ENCODE results near the gene PAFAH1B1. TPM values are rescaled to one million over a fixed set of nuclear protein-coding genes. Genes with fewer than 3 reads are reported as not detected.

The PAFAH1B1 gene
- polyA plus RNA-seq, 1 donor (not counting 4 experiments of a cell fraction or from before 2014, with no cell fraction given): 119 TPM

- Histone ChIP-seq H3K27me3 (ENCODE audit: control insufficient read depth, extremely low read depth, insufficient read depth, low read length) (no peaks in the 10 kb centered on the region), H3K36me3 (ENCODE audit: control insufficient read depth in 2 of 2, extremely low read depth in 1 of 2, insufficient read depth in 2 of 2, low read length in 2 of 2) (peaks cover 24 to 27% of the 10 kb centered on the region in 2 experiments), H3K9ac (ENCODE audit: control insufficient read depth, extremely low read depth, insufficient read depth, low read length) (no peak overlapping the region), H3K4me3 (ENCODE audit: control insufficient read depth in 2 of 3, extremely low read depth in 1 of 3, insufficient read depth in 2 of 3, low read depth in 1 of 3, low read length in 3 of 3) (no peak overlapping the region), H4K20me1 (ENCODE audit: control insufficient read depth, extremely low read depth, insufficient read depth, low read length) (no peaks in the 10 kb centered on the region), H3K9me3 (ENCODE audit: control insufficient read depth, low read depth, low read length) (no peaks in the 10 kb centered on the region), H3K4me2 (ENCODE audit: control insufficient read depth, extremely low read depth, insufficient read depth, low read depth, low read length) (no peak overlapping the region), H3K4me1 (ENCODE audit: control insufficient read depth, extremely low read depth, insufficient read depth, low read length) (no peaks in the 10 kb centered on the region), H3K27ac (ENCODE audit: control insufficient read depth, insufficient read depth, low read length) (no peak overlapping the region), H2AFZ (ENCODE audit: control insufficient read depth, low read length) (no peak overlapping the region), H3K79me2 (ENCODE audit: control insufficient read depth, insufficient read depth, low read length) (peaks cover 2% of the 10 kb centered on the region), H3K9me1 (ENCODE audit: control insufficient read depth, extremely low read depth, insufficient read depth, low read length) (no peaks in the 10 kb centered on the region)
- DNase-seq (ENCODE audit: low read depth, low spot score): no peak
- FAIRE-seq: no peak
- no peak for TF ChIP-seq CTCF (optimal IDR thresholded peaks at IDR 0.05 in 1 of 3, IDR thresholded peaks at IDR 0.05 in 1 of 3, conservative IDR thresholded peaks at IDR 0.05 in 1 of 3; ENCODE audit: extremely low read depth in 1 of 3, insufficient read depth in 2 of 3, low read length in 3 of 3)
- TF ChIP-seq EZH2 (IDR thresholded peaks at IDR 0.05; ENCODE audit: low read length): no peak
- dilution Hi-C loops (cut with MboI; ENCODE audit: extremely low pct_ligation_motif_present, low sequenced_read_pairs): no loop called here
These were observed 101.9 kb downstream of the PAFAH1B1 start for GRCh38 chr17:2695243-2695960.

GRCh38 chr17:2695961-2696760 lies 102.7 kb downstream of the PAFAH1B1 start:
- FAIRE-seq (no peak), DNase-seq (ENCODE audit: low read depth, low spot score) (no peak)
- no peak overlapping the region for H3K27ac ChIP-seq (ENCODE audit: control insufficient read depth, insufficient read depth, low read length)
- H3K27me3 ChIP-seq (ENCODE audit: control insufficient read depth, extremely low read depth, insufficient read depth, low read length): no peaks in the 10 kb centered on the region
- dilution Hi-C loops (cut with MboI; ENCODE audit: extremely low pct_ligation_motif_present, low sequenced_read_pairs): no loop called here
- H3K9me3 ChIP-seq (ENCODE audit: control insufficient read depth, low read depth, low read length): no peaks in the 10 kb centered on the region
- no peak overlapping the region for H2AFZ ChIP-seq (ENCODE audit: control insufficient read depth, low read length)
- no peak for TF ChIP-seq EZH2 (IDR thresholded peaks at IDR 0.05; ENCODE audit: low read length)
- no peak for TF ChIP-seq CTCF (optimal IDR thresholded peaks at IDR 0.05 in 1 of 3, IDR thresholded peaks at IDR 0.05 in 1 of 3, conservative IDR thresholded peaks at IDR 0.05 in 1 of 3; ENCODE audit: extremely low read depth in 1 of 3, insufficient read depth in 2 of 3, low read length in 3 of 3)
- H4K20me1 ChIP-seq (ENCODE audit: control insufficient read depth, extremely low read depth, insufficient read depth, low read length): no peaks in the 10 kb centered on the region
- no peak overlapping the region for H3K4me2 ChIP-seq (ENCODE audit: control insufficient read depth, extremely low read depth, insufficient read depth, low read depth, low read length)
- peaks cover 19 to 31% of the 10 kb centered on the region in 2 experiments for H3K36me3 ChIP-seq (ENCODE audit: control insufficient read depth in 2 of 2, extremely low read depth in 1 of 2, insufficient read depth in 2 of 2, low read length in 2 of 2)
- no peaks in the 10 kb centered on the region for H3K4me1 ChIP-seq (ENCODE audit: control insufficient read depth, extremely low read depth, insufficient read depth, low read length)
- H3K9ac ChIP-seq (ENCODE audit: control insufficient read depth, extremely low read depth, insufficient read depth, low read length): no peak overlapping the region
- H3K4me3 ChIP-seq (ENCODE audit: control insufficient read depth in 2 of 3, extremely low read depth in 1 of 3, insufficient read depth in 2 of 3, low read depth in 1 of 3, low read length in 3 of 3): no peak overlapping the region
- H3K9me1 ChIP-seq (ENCODE audit: control insufficient read depth, extremely low read depth, insufficient read depth, low read length): no peaks in the 10 kb centered on the region
- H3K79me2 ChIP-seq (ENCODE audit: control insufficient read depth, insufficient read depth, low read length): peaks cover 2% of the 10 kb centered on the region
